ENCODE results near the gene CT47A7.
"Not testable (repeated sequence)": the region's sequence is repeated elsewhere in the genome, so short reads cannot be mapped to it uniquely, and the experiment has no call there.

The CT47A7 gene

DNA sequence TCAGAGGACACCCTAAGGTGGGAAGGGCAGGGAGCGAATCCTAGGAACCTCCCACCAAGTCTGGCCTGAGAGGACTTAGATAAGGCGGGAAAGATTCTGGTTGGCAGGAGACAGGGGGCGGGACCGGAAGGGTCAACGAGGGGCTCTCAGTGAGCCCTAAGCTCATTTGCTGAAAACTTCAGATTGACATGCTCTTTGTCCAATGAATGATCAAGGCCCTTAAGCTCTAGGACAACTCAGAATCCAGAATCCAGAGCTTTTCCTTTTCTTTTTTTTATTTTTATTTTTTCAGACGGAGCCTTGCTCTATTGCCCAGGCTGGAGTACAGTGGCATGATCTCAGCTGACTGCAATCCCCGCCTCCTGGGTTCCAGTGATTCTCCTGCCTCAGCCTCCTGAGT is at the start of gene CT47A7:
CT47A7 (minus strand) TSS at position 101 of the 400 bp plus-strand sequence. CDS start 255 bp downstream, outside the sequence.
- DNase-seq = not testable (repeated sequence)

DNA sequence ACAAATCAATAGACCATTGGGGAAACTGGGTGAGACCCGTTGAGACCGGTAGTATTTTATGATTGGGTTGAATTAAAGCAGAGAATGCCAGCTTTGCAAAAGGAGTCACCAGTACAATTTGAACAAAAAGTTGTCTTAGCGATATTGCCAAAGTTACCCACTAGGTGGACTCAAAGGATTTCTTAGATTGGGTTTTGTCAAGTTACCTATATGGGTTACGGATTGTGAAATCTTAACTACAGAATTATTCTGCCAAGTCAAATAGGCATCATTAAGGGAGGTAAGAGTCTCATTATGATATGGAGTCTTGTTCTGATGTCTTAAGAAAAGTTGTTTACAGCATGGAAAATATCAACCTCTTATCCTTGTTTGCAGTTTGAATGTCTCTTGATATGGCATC is 44.2 kb upstream of the CT47A7 start:
- peak in 1 of 2 experiments; percentile 30 for DNase-seq

DNA sequence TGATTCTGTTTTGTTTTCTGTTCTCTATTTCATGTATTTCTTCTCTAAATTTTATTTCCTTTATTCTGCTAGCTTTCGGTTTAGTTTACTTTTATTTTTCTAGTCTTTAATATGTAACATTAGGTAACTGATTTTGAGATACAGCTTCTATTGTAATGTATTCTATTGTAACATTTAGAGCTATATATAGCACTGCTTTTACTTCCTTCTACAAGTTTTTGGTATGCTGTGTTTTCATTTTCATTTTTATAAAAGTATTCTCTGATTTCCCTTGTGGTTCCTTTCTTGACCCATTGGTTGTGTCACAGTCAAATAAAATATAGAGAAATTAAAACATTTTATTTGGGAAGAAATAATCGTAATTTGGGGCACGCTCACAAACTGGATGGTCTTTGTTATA is 43.0 kb upstream of the CT47A7 start:
- DNase-seq = no peak

DNA sequence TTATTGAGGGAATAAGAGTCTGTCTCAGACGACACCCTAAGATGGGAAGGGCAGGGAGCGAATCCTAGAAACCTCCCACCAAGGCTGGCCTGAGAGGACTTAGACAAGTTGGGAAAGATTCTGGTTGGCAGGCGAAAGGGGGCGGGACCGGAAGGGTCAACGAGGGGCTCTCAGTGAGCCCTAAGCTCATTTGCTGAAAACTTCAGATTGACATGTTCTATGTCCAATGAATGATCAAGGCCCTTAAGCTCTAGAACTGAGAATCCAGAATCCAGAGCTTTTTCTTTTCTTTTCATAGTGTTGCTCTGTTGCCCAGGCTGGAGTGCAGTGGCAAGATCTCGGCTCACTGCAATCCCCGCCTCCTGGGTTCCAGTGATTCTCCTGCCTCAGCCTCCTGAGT is 29.3 kb upstream of the CT47A7 start, which contains the start of gene CT47A1:
CT47A1 (minus strand) TSS at position 101 of the 400 bp plus-strand sequence. CDS start 231 bp downstream, outside the sequence.
- not testable (repeated sequence) for DNase-seq
